ENCODE data around the gene PMPCA. TPM values are rescaled to one million over a fixed set of nuclear protein-coding genes. Genes with fewer than 3 reads are reported as not detected.

The PMPCA gene
- total and polyA plus RNA-seq, 3 donors from 2014 or later = 66.7 to 78.4 (median 69.8) TPM

DNA sequence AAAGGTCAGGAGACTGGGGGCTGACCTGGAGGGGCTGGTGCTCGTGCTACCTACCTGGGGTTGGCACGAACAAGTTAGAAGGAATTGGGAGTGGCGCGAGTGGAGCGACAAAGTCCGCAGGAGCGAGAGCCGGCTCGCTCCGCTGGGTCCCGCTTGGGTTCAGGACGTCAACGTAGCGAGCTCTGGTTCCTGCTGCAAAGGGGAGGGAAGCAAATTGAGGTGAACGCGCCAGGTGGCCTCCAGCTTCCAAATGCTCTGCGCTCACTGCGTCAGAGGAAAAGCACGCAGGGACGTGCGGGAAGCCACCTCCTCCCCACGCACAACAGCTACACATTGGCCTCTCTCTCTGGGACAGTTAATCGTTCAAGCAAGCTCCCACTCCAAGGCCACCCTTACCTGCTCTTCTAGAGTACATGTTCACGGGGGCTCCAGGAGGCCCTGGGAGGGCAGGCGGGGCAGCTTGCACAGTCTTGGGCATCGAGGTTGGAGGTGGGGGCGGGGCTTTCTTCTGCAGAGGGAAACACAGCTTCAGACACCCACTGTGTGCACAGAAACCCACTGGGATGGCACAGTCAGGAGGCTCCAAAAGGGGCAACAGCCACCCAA, 36.8 kb downstream of the PMPCA start:
- intact Hi-C loops (cut with DNase I; ENCODE audit: low total_unique reads) = no loop called here
- no peak overlapping the region for H3K4me3 ChIP-seq
- H3K9me3 ChIP-seq = no peaks in the 10 kb centered on the region
- peaks cover 4% of the 10 kb centered on the region for H3K4me1 ChIP-seq
- WGBS, 2 donors = 94% methylated on average over 18 to 27 of the region's 27 CpGs
- DNase-seq = no peak
- no peak for TF ChIP-seq POLR2A (IDR thresholded peaks at IDR 0.05)
- TF ChIP-seq, protein P1, sequence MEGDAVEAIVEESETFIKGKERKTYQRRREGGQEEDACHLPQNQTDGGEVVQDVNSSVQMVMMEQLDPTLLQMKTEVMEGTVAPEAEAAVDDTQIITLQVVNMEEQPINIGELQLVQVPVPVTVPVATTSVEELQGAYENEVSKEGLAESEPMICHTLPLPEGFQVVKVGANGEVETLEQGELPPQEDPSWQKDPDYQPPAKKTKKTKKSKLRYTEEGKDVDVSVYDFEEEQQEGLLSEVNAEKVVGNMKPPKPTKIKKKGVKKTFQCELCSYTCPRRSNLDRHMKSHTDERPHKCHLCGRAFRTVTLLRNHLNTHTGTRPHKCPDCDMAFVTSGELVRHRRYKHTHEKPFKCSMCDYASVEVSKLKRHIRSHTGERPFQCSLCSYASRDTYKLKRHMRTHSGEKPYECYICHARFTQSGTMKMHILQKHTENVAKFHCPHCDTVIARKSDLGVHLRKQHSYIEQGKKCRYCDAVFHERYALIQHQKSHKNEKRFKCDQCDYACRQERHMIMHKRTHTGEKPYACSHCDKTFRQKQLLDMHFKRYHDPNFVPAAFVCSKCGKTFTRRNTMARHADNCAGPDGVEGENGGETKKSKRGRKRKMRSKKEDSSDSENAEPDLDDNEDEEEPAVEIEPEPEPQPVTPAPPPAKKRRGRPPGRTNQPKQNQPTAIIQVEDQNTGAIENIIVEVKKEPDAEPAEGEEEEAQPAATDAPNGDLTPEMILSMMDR (IDR thresholded peaks at IDR 0.05) = no peak
- H3K27me3 ChIP-seq = no peaks in the 10 kb centered on the region
- no peak overlapping the region for H3K27ac ChIP-seq
- no peaks in the 10 kb centered on the region for H3K36me3 ChIP-seq (ENCODE audit: low read depth, missing control alignments)

GRCh38 chr9:136448655-136449054, 38.2 kb downstream of the PMPCA start:
- Histone ChIP-seq H3K36me3 (ENCODE audit: low read depth, missing control alignments) (no peaks in the 10 kb centered on the region), H3K4me3 (no peak overlapping the region), H3K9me3 (no peaks in the 10 kb centered on the region), H3K27ac (no peak overlapping the region), H3K27me3 (no peaks in the 10 kb centered on the region), H3K4me1 (peaks cover 4% of the 10 kb centered on the region)
- DNase-seq = no peak
- intact Hi-C loops (cut with DNase I; ENCODE audit: low total_unique reads) = no loop called here
- TF ChIP-seq, protein P1 (IDR thresholded peaks at IDR 0.05) = no peak
- no peak for TF ChIP-seq POLR2A (IDR thresholded peaks at IDR 0.05)
- WGBS, 2 donors = 90 to 91% methylated on average over 3 of the region's 3 CpGs

DNA sequence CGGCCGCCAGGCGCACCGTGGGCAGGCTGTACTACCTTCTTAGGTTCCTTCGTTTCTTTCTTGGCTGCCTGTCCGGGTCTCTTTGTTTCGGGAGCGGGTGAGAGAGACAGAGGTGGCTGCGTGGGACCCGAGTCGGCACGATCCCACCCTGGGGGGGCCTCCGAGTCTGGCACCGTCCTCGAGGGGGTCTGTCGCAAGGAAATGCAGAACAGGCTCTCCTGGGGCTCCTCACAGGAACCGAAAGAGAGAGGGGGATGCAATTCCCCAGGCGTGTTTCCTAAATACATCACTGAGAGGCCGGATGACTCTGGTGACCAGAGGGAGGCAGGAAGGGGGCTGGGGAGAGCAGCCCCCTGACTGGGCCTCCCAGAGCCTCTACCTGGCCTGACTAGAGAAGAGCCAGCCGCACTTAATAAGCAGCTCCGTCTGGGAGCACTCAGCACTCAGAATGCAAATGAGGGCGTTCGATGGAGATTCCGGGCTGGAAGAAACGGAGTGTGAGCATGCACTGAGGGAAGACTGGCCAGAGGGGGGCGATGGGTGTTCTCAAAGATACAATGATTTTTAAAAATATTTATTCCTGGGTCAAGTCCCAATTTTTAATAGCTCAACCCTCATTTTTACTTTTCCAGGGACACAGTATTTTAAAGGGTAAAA, 40.9 kb downstream of the PMPCA start:
- DNase-seq = no peak
- intact Hi-C loops (cut with DNase I; ENCODE audit: low total_unique reads) = no loop called here
- H3K4me3 ChIP-seq = no peak overlapping the region
- H3K27me3 ChIP-seq = no peaks in the 10 kb centered on the region
- H3K36me3 ChIP-seq (ENCODE audit: low read depth, missing control alignments) = no peaks in the 10 kb centered on the region
- 69 to 83% methylated on average over 26 of the region's 26 CpGs for WGBS, 2 donors
- no peaks in the 10 kb centered on the region for H3K9me3 ChIP-seq
- peaks cover 4% of the 10 kb centered on the region for H3K4me1 ChIP-seq
- TF ChIP-seq POLR2A (IDR thresholded peaks at IDR 0.05) = no peak
- TF ChIP-seq, protein P1 (IDR thresholded peaks at IDR 0.05) = no peak
- H3K27ac ChIP-seq = no peak overlapping the region

- DNase-seq = no peak
- peaks cover 4% of the 10 kb centered on the region for H3K4me1 ChIP-seq
- intact Hi-C loops (cut with DNase I; ENCODE audit: low total_unique reads) = no loop called here
- no peaks in the 10 kb centered on the region for H3K36me3 ChIP-seq (ENCODE audit: low read depth, missing control alignments)
- no peak overlapping the region for H3K27ac ChIP-seq
- no peaks in the 10 kb centered on the region for H3K27me3 ChIP-seq
- H3K9me3 ChIP-seq = no peaks in the 10 kb centered on the region
- TF ChIP-seq POLR2A (IDR thresholded peaks at IDR 0.05) = no peak
- TF ChIP-seq, protein P1 (IDR thresholded peaks at IDR 0.05) = no peak
- 93 to 95% methylated on average over 11 of the region's 11 CpGs for whole genome bisulfite sequencing, 2 donors
- H3K4me3 ChIP-seq = no peak overlapping the region
Measured at GRCh38 chr9:136453326-136453725, 42.9 kb downstream of the PMPCA start.

All from testis (tissue), 3 donors.